NCI-H187 (cell line): Measurements from ENCODE around the gene SYMPK.

Source experiments
- DNase-seq, 2 experiments: peaks; one replicate each; lab custom pipeline; 2025; lab: John Stamatoyannopoulos, UW

The SYMPK gene

DNA sequence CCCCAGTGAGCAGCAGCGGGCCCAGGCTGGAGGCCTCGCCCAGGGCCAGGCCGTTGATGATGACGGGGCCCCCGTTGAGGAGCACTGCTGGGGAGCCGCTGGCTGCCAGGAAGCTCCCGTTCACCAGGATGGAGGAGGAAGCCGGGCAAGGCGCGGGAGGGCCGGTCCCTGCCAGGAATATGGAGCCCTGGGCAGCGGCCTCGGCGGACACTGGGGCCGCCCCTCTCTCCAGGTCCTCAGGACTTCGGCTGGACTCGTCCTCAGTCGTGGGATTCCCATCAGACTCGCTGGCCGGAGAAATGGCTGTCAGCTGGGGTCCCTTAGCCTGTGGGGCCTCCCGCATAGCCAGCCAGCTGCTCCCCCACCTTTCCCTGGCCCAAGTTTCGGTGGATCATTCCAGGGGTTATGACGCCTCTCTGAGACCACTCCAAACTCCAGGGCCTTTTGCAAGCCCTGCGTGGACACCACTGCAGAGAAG lies 96.0 kb downstream of the SYMPK start:
- DNase-seq, result no peak

GRCh38 chr19:45766296-45766868 lies 96.6 kb downstream of the SYMPK start:
- no peak for DNase-seq

- no peak for DNase-seq
Observed at GRCh38 chr19:45765702-45766295, 97.1 kb downstream of the SYMPK start.
